Measurements from ENCODE around the gene AFAP1.
"Not testable (repeated sequence)": the region's sequence is repeated elsewhere in the genome, so short reads cannot be mapped to it uniquely, and the experiment has no call there.

AFAP1 gene

DNA sequence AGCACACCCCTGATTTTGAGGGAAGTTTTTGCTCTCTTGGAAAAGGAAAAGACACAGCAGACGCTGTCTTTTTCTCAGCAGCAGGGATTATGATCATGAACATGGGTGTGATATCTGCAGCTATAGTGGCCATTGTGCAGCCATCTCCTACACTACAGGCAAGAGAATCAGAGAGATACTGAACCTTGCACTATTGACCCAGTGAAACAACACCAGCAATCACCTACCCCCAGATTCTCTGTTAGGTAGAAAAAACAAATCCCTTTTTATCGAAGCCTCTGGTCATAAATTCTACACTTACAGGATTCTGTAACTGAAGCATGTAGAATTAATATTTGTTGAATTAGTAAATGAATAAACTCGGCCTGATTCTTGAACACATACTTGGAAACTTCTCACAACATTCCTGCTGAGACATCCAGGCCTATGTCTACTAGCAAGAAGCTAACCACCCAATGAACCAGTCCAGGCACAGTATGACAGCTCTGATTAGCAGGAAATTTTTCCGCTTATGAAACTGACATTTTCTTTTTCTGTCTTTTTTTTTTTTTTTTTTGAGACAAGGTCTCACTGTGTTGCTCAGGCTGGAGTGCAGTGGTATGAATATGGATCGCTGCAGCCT is 5.0 kb upstream of the AFAP1 start:
- Histone ChIP-seq H3K27me3 (ENCODE audit: control insufficient read depth in 1 of 2, insufficient read depth in 2 of 2, low read length in 2 of 2) (no peaks in the 10 kb centered on the region), H3K27ac (ENCODE audit: low read length) (no peak overlapping the region), H3K9ac (ENCODE audit: low read length in 2 of 2) (no peak overlapping the region), H3K4me3 (ENCODE audit: low read length in 2 of 2) (no peak overlapping the region), H3K4me1 (ENCODE audit: control insufficient read depth, insufficient read depth, low read length) (peaks cover 10% of the 10 kb centered on the region), H3K36me3 (ENCODE audit: control insufficient read depth in 2 of 2, insufficient read depth in 2 of 2, low read length in 2 of 2) (no peaks in the 10 kb centered on the region), H3K9me3 (ENCODE audit: control insufficient read depth in 2 of 2, low read length in 2 of 2) (no peaks in the 10 kb centered on the region)

DNA sequence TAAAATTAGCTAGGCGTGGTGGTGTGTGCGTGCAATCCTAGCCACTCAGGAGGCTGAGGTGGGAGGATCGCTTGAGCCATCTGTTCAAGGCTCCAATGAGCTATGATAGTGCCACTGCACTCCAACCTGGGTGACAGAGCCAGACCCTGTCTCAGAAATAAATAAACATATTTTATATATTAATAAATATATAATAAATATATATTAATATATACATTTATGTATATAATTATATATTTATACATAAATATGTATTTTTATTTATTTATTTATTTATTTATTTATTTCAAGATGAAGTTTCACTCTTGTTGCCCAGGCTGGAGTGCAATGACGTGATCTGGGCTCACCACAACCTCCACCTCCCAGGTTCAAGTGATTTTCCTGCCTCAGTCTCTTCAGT is 4.0 kb upstream of the AFAP1 start:
- H3K9me3 ChIP-seq (ENCODE audit: control insufficient read depth in 2 of 2, low read length in 2 of 2); H3K9ac ChIP-seq (ENCODE audit: low read length in 2 of 2); H3K27ac ChIP-seq (ENCODE audit: low read length): not testable (repeated sequence)

GRCh38 chr4:7943211-7943610 is 3.5 kb upstream of the AFAP1 start:
- H3K4me1 ChIP-seq (ENCODE audit: control insufficient read depth, insufficient read depth, low read length): peaks cover 5% of the 10 kb centered on the region
- no peak overlapping the region for H3K27ac ChIP-seq (ENCODE audit: low read length)
- H3K4me3 ChIP-seq (ENCODE audit: low read length in 2 of 2): no peak overlapping the region
- H3K27me3 ChIP-seq (ENCODE audit: control insufficient read depth in 1 of 2, insufficient read depth in 2 of 2, low read length in 2 of 2): no peaks in the 10 kb centered on the region
- no peaks in the 10 kb centered on the region for H3K9me3 ChIP-seq (ENCODE audit: control insufficient read depth in 2 of 2, low read length in 2 of 2)
- no peaks in the 10 kb centered on the region for H3K36me3 ChIP-seq (ENCODE audit: control insufficient read depth in 2 of 2, insufficient read depth in 2 of 2, low read length in 2 of 2)
- no peak overlapping the region for H3K9ac ChIP-seq (ENCODE audit: low read length in 2 of 2)

More for the DNA sequence above, 4.0 kb upstream of the AFAP1 start:
- not testable (repeated sequence) for H3K36me3 ChIP-seq (ENCODE audit: control insufficient read depth in 2 of 2, insufficient read depth in 2 of 2, low read length in 2 of 2); H3K27me3 ChIP-seq (ENCODE audit: control insufficient read depth in 1 of 2, insufficient read depth in 2 of 2, low read length in 2 of 2); H3K4me3 ChIP-seq (ENCODE audit: low read length in 2 of 2); H3K4me1 ChIP-seq (ENCODE audit: control insufficient read depth, insufficient read depth, low read length)

DNA sequence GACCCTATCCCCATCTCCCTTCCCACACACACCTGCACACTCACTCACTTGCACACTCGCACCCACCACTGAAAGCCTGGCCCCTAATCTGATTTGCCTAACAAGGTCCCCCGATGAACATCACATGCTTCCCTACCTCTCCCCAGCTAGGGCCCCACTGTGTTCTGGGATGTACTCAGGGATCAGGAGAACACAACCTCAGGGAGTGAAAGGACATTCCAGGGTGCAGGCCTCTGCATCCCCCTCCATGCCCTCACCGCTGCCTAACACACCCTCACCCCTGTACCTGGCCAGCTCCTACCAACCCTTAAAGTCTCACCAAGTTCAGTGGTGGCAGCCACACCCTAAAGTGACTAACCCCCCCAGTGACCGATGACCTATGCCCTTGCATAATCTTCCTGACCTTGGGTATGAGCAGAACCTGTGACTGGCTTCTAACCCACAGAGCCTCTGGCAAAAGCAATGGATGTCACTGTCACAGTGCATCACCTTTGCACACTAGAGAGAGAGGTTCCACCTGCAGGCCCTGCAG is 2.4 kb upstream of the AFAP1 start:
- no peak overlapping the region for H3K4me3 ChIP-seq (ENCODE audit: low read length in 2 of 2)
- no peak overlapping the region for H3K9ac ChIP-seq (ENCODE audit: low read length in 2 of 2)
- no peak overlapping the region for H3K27ac ChIP-seq (ENCODE audit: low read length)
- no peaks in the 10 kb centered on the region for H3K36me3 ChIP-seq (ENCODE audit: control insufficient read depth in 2 of 2, insufficient read depth in 2 of 2, low read length in 2 of 2)
- H3K9me3 ChIP-seq (ENCODE audit: control insufficient read depth in 2 of 2, low read length in 2 of 2): no peaks in the 10 kb centered on the region
- H3K27me3 ChIP-seq (ENCODE audit: control insufficient read depth in 1 of 2, insufficient read depth in 2 of 2, low read length in 2 of 2): no peaks in the 10 kb centered on the region
- peaks cover 14% of the 10 kb centered on the region for H3K4me1 ChIP-seq (ENCODE audit: control insufficient read depth, insufficient read depth, low read length)

DNA sequence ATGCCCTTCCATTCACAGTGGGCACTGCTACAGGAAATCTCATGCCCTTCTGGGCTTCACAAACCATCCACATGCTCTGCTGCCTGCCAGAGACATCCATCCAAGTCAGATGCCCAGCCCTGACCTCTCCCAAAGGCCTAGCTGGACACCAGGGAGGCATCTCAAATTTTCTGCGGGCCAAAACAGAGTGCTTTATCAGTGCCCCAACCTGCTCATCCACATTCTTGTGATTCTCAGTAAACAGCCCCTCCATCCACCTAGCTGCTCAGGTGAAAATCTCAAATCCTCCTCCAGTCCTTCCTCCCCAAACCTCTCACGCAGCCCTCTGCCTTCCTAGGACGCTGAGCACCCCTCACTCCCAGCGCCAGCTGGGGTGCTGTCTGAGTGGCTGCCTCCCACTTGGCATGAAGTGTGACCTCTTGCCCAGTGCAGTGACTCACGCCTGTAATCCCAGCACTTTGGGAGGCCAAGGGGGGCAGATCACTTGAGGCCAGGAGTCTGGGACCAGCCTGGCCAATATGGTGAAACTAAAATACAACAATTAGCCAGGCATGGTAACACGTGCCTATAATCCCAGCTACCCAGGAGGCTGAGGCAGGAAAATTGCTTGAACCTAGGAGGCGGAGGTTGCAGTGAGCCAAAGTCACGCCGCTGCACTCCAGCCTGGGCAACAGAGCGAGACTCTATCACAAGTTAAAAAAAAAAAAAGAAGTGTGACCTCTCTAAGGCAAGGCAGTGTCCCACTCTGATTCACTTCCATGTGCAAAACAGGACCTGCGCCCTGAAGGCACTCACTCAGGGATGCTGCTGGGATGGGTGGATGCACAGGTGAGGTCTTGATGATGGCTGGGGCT is 1.7 kb upstream of the AFAP1 start:
- Histone ChIP-seq H3K4me3 (ENCODE audit: low read length in 2 of 2) (no peak overlapping the region), H3K27me3 (ENCODE audit: control insufficient read depth in 1 of 2, insufficient read depth in 2 of 2, low read length in 2 of 2) (no peaks in the 10 kb centered on the region), H3K9ac (ENCODE audit: low read length in 2 of 2) (no peak overlapping the region), H3K36me3 (ENCODE audit: control insufficient read depth in 2 of 2, insufficient read depth in 2 of 2, low read length in 2 of 2) (no peaks in the 10 kb centered on the region), H3K9me3 (ENCODE audit: control insufficient read depth in 2 of 2, low read length in 2 of 2) (no peaks in the 10 kb centered on the region), H3K4me1 (ENCODE audit: control insufficient read depth, insufficient read depth, low read length) (peaks cover 14% of the 10 kb centered on the region), H3K27ac (ENCODE audit: low read length) (no peak overlapping the region)

- no peaks in the 10 kb centered on the region for H3K36me3 ChIP-seq (ENCODE audit: control insufficient read depth in 2 of 2, insufficient read depth in 2 of 2, low read length in 2 of 2)
Observed at GRCh38 chr4:7938609-7939376, 868 bp downstream of the AFAP1 start.

GRCh38 chr4:7938266-7938608 is 1.4 kb downstream of the AFAP1 start:
- H3K4me3 ChIP-seq (ENCODE audit: low read length in 2 of 2): peak overlapping the region; percentile 83
- peaks cover 18% of the 10 kb centered on the region for H3K4me1 ChIP-seq (ENCODE audit: control insufficient read depth, insufficient read depth, low read length)
- H3K36me3 ChIP-seq (ENCODE audit: control insufficient read depth in 2 of 2, insufficient read depth in 2 of 2, low read length in 2 of 2): peaks cover 0 to 2% of the 10 kb centered on the region in 2 donors
- no peaks in the 10 kb centered on the region for H3K27me3 ChIP-seq (ENCODE audit: control insufficient read depth in 1 of 2, insufficient read depth in 2 of 2, low read length in 2 of 2)
- peak overlapping the region; percentile 83 for H3K27ac ChIP-seq (ENCODE audit: low read length)
- H3K9me3 ChIP-seq (ENCODE audit: control insufficient read depth in 2 of 2, low read length in 2 of 2): peaks cover 0 to 2% of the 10 kb centered on the region in 2 donors
- H3K9ac ChIP-seq (ENCODE audit: low read length in 2 of 2): peak overlapping the region; percentile 76 to 82

More at GRCh38 chr4:7938609-7939376, 868 bp downstream of the AFAP1 start:
- Histone ChIP-seq H3K27me3 (ENCODE audit: control insufficient read depth in 1 of 2, insufficient read depth in 2 of 2, low read length in 2 of 2) (no peaks in the 10 kb centered on the region), H3K27ac (ENCODE audit: low read length) (peak overlapping the region; percentile 83), H3K9ac (ENCODE audit: low read length in 2 of 2) (peak overlapping the region; percentile 76 to 82), H3K4me3 (ENCODE audit: low read length in 2 of 2) (peak overlapping the region; percentile 83), H3K4me1 (ENCODE audit: control insufficient read depth, insufficient read depth, low read length) (peaks cover 18% of the 10 kb centered on the region), H3K9me3 (ENCODE audit: control insufficient read depth in 2 of 2, low read length in 2 of 2) (no peaks in the 10 kb centered on the region)

- Histone ChIP-seq H3K36me3 (ENCODE audit: control insufficient read depth in 2 of 2, insufficient read depth in 2 of 2, low read length in 2 of 2) (peaks cover 0 to 2% of the 10 kb centered on the region in 2 donors), H3K27me3 (ENCODE audit: control insufficient read depth in 1 of 2, insufficient read depth in 2 of 2, low read length in 2 of 2) (no peaks in the 10 kb centered on the region), H3K4me1 (ENCODE audit: control insufficient read depth, insufficient read depth, low read length) (peaks cover 18% of the 10 kb centered on the region), H3K9me3 (ENCODE audit: control insufficient read depth in 2 of 2, low read length in 2 of 2) (peaks cover 0 to 2% of the 10 kb centered on the region in 2 donors), H3K9ac (ENCODE audit: low read length in 2 of 2) (no peak overlapping the region), H3K4me3 (ENCODE audit: low read length in 2 of 2) (no peak overlapping the region), H3K27ac (ENCODE audit: low read length) (peak overlapping the region; percentile 1)
Observed at GRCh38 chr4:7937006-7937405, 2.7 kb downstream of the AFAP1 start.

- no peak overlapping the region for H3K9ac ChIP-seq (ENCODE audit: low read length in 2 of 2)
- H3K4me3 ChIP-seq (ENCODE audit: low read length in 2 of 2): no peak overlapping the region
- H3K27ac ChIP-seq (ENCODE audit: low read length): no peak overlapping the region
- H3K27me3 ChIP-seq (ENCODE audit: control insufficient read depth in 1 of 2, insufficient read depth in 2 of 2, low read length in 2 of 2): no peaks in the 10 kb centered on the region
- peaks cover 0 to 2% of the 10 kb centered on the region in 2 donors for H3K9me3 ChIP-seq (ENCODE audit: control insufficient read depth in 2 of 2, low read length in 2 of 2)
- peaks cover 30% of the 10 kb centered on the region for H3K4me1 ChIP-seq (ENCODE audit: control insufficient read depth, insufficient read depth, low read length)
- H3K36me3 ChIP-seq (ENCODE audit: control insufficient read depth in 2 of 2, insufficient read depth in 2 of 2, low read length in 2 of 2): peaks cover 0 to 2% of the 10 kb centered on the region in 2 donors
Observed at GRCh38 chr4:7933651-7934510, 5.8 kb downstream of the AFAP1 start.

DNA sequence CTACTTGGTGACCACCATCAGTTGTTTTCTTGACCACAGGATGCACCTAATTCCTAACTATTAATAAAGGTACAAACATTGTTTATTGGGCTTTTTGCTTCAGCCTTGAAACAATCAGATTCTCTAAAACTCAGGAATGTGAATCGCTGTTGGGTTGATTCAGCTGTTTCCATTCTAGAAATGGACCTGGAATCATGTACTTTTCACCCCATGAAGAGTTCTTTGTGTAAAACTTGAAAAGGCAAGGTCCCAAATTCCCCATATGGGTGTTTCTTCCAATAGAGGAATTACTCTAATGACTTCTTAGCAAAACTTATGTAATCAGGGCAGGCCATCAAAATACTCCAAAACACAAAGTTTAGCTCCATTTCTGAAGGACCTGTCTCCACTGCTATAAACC is 7.4 kb downstream of the AFAP1 start:
- Histone ChIP-seq H3K36me3 (ENCODE audit: control insufficient read depth in 2 of 2, insufficient read depth in 2 of 2, low read length in 2 of 2) (peaks cover 0 to 2% of the 10 kb centered on the region in 2 donors), H3K4me3 (ENCODE audit: low read length in 2 of 2) (no peak overlapping the region), H3K9me3 (ENCODE audit: control insufficient read depth in 2 of 2, low read length in 2 of 2) (peaks cover 0 to 2% of the 10 kb centered on the region in 2 donors), H3K4me1 (ENCODE audit: control insufficient read depth, insufficient read depth, low read length) (peaks cover 26% of the 10 kb centered on the region), H3K9ac (ENCODE audit: low read length in 2 of 2) (no peak overlapping the region), H3K27ac (ENCODE audit: low read length) (no peak overlapping the region), H3K27me3 (ENCODE audit: control insufficient read depth in 1 of 2, insufficient read depth in 2 of 2, low read length in 2 of 2) (no peaks in the 10 kb centered on the region)
